ENCODE data around the gene UBE2QL1.

- TF ChIP-seq CTCF (IDR thresholded peaks at IDR 0.05) (no peak), POLR2A (IDR thresholded peaks at IDR 0.05) (no peak), POLR2AphosphoS5 (IDR thresholded peaks at IDR 0.05) (no peak), EP300 (IDR thresholded peaks at IDR 0.05) (no peak)
Observed at GRCh38 chr5:6457592-6457991, 8.9 kb downstream of the UBE2QL1 start.
